ENCODE data around the gene PARD3.
"Not testable (repeated sequence)": the region's sequence is repeated elsewhere in the genome, so short reads cannot be mapped to it uniquely, and the experiment has no call there.

PARD3 gene

DNA sequence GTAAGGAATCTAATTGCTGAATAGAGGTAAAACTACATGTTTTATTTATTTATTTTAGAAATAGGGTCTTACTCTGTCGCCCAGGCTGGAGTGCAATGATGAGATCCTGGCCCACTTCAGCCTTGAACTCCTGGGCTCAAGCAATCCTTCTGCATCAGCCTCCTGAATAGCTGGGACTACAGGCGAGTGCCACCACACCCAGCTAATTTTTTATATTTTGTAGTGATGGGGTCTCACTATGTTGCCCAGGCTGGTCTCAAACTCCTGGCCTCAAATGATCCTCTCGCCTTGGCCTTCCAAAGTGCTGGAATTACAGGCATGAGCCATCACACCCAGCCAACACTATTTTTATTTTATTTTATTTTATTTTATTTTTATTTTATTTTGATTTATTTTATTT is 170.3 kb downstream of the PARD3 start:
- not testable (repeated sequence) for FAIRE-seq

GRCh38 chr10:34644224-34644623 is 170.9 kb downstream of the PARD3 start:
- no peak for FAIRE-seq

DNA sequence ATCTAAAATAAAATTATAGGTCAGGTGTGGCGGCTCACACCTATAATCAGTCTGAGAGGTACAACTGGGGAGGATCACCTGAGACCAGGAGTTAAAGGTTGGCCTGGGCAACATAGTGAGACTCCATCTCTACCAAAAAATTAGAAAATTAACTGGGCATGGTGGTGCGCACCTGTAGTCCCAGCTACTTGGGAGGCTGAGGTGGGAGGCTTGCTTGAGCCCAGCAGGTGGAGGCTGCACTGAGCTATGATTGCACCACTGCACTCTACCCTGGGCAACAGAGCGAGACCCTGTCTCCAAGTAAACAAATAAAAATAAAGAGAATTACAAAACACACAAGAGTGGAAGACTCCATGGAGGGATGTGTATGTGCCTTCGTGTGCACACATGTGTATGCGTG is 171.5 kb downstream of the PARD3 start:
- no peak for FAIRE-seq

DNA sequence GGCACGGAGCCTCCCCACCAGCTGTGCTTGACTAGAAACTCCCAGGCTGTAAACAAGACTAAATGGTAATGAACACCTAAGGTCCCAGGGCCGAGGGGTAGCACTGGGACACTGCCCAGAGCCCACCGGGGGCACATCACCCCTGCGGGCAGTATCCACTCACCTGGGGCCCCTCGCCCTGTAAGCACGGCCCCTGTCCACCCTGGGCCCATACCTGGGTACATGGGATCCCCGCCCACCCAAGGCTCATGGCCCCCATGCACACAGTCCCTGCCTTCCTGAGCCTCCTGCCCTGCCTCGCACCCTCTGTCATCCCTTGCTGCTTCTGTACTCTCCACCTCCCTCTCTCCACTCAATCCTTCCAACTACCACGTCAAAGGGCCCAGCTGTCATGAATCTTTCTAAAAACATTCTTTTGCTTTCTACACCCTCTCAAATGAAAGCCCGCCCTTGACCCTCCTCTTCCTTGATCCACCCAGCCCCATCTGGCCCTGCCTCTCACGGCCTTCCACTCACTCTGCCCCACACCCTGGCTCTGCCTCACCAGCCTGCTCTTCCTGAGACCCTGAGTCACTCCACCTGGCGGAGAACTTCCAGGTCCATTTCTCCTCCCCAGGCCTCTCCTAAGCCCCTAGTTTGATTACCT is 173.1 kb downstream of the PARD3 start:
- no peak for FAIRE-seq

DNA sequence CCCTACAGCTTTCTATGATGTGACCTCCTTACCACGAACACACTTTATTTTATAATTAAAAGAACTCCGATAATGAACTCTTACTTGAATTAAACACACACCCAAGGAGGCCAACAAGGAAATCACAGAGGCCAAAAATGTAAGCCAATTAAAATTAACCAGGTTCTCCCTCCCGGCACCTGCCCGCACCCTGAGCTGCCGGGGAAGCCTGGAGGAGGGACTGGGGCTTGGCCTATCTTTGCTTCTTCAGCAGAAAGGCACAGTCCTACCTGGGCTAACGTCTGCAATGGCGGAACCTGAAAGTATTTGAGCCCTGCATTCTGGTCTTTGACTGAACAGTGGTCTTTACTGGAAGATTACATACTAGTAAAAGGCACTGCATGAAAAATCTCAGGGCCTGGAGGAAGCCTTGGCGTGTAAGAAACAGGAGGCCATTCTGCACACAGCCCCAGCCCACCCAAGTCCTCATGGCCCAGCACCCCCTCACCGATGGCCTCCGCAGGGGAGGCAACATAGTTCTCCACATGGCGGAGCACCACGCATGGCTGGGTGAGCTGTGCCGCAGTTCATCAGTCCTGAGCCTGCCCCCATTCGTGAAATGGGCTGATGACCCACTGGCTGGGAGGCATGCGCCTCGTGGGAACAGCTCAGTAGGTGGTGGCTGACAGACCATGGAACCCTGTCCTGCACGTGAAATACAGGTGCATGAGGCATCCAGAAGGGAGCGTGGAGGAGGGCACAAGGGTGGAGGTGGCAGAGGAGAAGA is 173.8 kb downstream of the PARD3 start:
- FAIRE-seq = no peak

- peak; percentile 78 for FAIRE-seq
These were observed 176.6 kb downstream of the PARD3 start for GRCh38 chr10:34638406-34639054.

DNA sequence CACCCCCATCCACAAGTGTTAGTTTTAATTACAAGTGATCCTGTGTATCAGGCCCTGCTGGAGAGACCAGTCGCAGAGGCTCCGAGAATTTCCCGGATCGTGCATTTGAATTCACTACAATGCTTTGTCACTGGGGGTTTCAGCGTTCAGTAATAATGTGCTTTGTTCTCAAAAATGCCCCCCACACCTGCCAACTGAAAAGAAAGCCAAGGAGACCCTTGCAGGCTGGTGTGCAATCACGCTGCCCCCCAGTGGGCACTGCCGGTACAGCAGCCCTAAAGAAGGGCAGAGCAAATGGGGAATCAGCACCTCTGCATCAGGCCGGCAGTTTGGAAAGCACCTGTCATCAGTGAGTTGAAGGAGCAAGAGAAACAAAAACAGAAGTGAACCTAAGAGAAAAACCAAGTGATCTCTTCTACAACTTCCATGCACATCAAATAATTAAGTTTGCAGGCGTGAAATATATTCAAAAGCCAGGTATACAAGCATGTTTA is 177.6 kb downstream of the PARD3 start:
- FAIRE-seq = no peak

DNA sequence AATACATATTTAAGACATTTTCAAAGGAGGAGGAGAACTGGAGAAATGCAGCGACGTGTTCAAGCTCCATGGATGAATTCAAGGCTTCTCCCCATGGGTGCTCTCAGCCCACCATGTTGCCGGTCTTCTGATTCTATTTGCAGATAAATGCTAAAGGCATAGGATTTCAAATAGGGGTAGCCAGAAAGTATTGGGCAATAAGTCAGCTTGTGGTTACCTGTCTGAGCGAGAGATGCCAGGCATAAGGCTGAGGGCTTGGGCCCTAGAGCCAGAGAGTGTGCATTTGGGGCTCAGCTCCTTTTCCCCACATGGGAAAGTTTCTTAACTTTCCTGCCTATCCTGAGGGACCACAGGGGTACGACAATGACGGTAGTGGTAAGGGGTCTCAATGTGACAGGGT is 180.0 kb downstream of the PARD3 start:
- no peak for FAIRE-seq

GRCh38 chr10:34633374-34633773 is 181.7 kb downstream of the PARD3 start:
- no peak for FAIRE-seq

GRCh38 chr10:34629084-34629483 is 186.0 kb downstream of the PARD3 start:
- no peak for FAIRE-seq

DNA sequence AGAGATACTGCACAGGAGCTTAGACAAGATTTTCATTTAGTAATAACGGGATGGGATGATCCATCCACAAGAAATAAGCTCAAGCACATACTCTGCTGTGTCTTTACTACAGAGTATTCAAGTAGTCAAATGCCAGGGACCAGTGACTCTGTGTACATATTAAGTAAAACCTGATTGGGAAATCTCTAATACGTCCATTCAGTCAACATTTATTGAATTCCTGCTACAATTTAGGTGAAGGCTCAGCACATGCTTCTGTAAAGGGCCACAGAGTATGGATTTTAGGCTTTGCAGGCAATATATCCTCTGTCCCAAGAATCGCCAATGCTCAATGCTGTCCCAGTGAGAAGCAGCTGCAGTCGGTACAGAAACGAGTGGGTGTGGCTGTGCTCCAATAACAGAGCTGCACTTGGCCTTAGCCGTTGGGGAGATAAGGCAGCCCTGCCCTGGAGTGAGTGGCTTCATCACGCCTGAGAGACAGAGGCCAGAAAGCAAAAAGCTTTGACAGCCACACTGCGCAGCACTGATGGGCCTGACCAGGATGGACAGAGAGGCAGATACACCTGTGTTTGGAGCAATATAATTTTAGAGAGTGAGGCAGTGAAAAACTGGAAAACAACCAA is 186.8 kb downstream of the PARD3 start:
- FAIRE-seq = no peak

DNA sequence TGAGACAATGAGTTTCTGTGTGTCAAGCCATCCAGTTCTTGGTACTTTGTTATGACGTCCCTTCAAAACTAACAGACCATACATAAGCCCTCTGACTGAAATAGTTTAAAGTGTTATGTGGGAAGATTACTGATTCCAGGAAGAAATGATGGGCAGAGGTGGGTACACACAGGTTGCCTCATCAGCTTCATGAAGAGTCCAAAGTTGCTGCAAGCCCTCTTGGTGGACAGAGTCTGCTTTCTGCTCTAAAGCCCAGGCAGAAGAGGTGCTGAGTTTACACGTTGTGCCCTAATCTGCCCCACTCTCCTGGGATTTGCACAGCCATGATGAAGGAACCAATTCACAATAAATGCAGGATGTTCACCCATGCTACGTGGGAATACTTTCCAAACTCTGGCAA is 187.4 kb downstream of the PARD3 start:
- no peak for FAIRE-seq

DNA sequence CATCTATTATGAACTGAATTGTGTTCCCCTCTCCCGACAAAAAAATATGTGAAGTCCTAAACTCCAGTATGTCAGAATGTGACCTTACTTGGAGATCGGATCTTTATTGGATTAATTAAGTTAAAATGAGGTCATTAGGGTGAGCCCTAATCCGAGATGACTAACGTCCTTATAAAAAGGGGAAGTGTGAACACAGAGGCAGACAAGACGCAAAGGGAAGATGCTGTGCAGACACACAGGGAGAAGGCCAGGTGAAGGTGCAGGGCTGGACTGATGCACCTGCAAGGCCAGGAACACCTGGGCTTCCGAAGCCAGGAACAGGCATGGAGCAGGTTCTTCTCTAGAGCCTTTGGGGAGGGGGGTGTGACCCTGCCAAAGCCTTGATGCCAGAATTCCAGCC is 187.8 kb downstream of the PARD3 start:
- FAIRE-seq = no peak

DNA sequence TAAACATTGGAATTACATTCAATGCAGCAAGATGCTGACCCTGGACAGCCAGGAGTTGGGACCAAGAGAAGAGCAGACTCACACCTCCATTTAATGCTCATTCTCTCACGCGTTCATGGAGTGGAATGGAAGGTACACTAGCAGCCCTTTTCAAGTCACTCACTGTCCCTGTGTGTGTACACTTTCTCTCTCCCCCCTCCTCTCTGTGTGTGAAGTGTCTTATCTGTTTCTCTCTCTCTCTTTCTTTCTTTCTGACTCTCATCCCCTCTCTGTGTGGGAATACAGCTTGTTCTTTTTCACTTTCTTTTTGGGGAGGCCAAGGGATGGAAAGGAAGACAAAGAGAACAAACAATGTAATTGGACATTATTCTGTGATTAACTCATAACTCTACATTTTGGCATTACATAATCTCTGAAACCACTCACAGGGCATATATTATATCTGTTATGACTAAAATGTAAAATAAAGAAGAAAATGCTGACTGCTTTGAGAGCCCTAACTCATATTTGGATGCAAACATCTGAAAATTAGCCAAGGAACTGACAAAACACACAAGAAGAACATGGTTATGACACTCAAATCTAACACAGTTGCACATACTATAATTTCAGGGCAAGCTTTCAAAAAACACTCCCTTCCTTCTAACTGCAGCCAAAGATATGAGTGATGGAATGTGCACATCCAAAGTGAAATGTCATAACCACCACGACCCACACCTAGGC is 188.8 kb downstream of the PARD3 start:
- FAIRE-seq = no peak

- FAIRE-seq = no peak
These were observed 190.6 kb downstream of the PARD3 start for GRCh38 chr10:34624323-34625153.

DNA sequence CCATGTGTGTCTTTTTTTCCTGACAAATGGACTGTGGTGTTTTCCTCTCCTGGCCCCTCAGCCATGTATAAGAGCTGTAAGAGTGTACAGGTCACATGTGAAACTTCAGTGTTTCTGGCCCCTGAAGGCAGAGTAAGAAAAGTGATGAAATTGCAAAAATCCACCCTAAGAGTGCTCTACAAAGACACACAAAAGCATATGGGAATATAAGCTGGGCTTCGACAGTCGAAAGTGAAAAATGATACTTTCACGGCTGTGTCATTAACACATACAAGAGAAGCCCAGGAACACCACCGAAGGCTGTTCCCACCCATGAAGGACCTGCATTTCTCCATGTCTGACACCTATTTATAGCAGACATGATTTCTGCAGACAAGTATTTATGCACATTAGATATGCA is 192.2 kb downstream of the PARD3 start:
- no peak for FAIRE-seq

- FAIRE-seq = no peak
These were observed 196.5 kb downstream of the PARD3 start for GRCh38 chr10:34618611-34619010.

- no peak for FAIRE-seq
These were observed 199.3 kb downstream of the PARD3 start for GRCh38 chr10:34615770-34616169.

- no peak for FAIRE-seq
These were observed 201.6 kb downstream of the PARD3 start for GRCh38 chr10:34613491-34613890.

- no peak for FAIRE-seq
These were observed 202.2 kb downstream of the PARD3 start for GRCh38 chr10:34612938-34613337.

GRCh38 chr10:34612446-34612845 is 202.7 kb downstream of the PARD3 start:
- FAIRE-seq = no peak
